C4-2B (cell line): ENCODE data around the gene ZNF318.

ENCODE experiments used
- ZFX ChIP-seq: fragments of 450-650 bp; IDR thresholded peaks from 2 replicates; pipeline ENCODE4 v1.6.1; 2017
- TF ChIP-seq, protein P1 (sequence below): fragments of 450-650 bp; conservative IDR thresholded peaks from 2 replicates; pipeline ENCODE4 v1.5.1; 2017; ENCODE audit warnings: mild to moderate bottlenecking

DNA sequence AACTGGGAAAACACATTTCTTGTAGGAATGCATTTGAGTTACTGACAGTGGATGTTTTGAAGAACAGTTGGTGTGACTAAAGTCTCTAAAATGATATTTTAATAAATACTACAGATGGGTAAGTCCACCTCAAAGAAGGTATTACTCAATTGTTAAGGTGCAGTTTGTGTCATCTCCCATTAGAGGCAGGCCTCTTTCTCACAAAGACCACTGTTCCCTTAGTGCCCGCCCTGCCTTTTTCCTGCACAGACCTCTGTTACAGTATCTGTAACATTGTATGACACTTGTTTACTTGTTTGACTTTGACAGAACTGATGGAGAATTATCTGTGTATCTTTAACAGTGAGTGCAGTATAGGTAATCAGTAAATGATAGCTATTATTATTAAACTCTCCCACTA lies 55.6 kb downstream of the ZNF318 start:
- TF ChIP-seq, protein P1, sequence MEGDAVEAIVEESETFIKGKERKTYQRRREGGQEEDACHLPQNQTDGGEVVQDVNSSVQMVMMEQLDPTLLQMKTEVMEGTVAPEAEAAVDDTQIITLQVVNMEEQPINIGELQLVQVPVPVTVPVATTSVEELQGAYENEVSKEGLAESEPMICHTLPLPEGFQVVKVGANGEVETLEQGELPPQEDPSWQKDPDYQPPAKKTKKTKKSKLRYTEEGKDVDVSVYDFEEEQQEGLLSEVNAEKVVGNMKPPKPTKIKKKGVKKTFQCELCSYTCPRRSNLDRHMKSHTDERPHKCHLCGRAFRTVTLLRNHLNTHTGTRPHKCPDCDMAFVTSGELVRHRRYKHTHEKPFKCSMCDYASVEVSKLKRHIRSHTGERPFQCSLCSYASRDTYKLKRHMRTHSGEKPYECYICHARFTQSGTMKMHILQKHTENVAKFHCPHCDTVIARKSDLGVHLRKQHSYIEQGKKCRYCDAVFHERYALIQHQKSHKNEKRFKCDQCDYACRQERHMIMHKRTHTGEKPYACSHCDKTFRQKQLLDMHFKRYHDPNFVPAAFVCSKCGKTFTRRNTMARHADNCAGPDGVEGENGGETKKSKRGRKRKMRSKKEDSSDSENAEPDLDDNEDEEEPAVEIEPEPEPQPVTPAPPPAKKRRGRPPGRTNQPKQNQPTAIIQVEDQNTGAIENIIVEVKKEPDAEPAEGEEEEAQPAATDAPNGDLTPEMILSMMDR = no peak
- TF ChIP-seq ZFX = no peak
